WTC11 (cell line): ENCODE results near the gene DNAI7. TPM values are rescaled to one million over a fixed set of nuclear protein-coding genes. Genes with fewer than 3 reads are reported as not detected.

Source experiments
- ATAC-seq: fragments of 200-7000 bp; cut with Tn5 transposase; 2 replicates; pipeline ENCODE4 v1.10.0; 2021; ENCODE audit warnings: mild to moderate bottlenecking, moderate library complexity
- CTCF ChIA-PET: fragments of 300-600 bp; sonication (Branson Sonifier 250); formaldehyde crosslinking; loops from one replicate; lab custom pipeline; 2021; ENCODE audit warnings: antibody characterized with exemption; lab: Charles Lee
- POLR2A ChIA-PET: fragments of 350-600 bp; sonication (Branson Sonifier 250); formaldehyde crosslinking; loops from one replicate; lab custom pipeline; 2021; ENCODE audit warnings: antibody characterized with exemption; lab: Charles Lee
- DNase-seq: peaks from one replicate; pipeline ENCODE4 v3.0.0; 2021; ENCODE audit warnings: low spot score
- H3K27ac Mint-ChIP-seq: 2 replicates; pipeline ENCODE4 v1.8.0; 2021; ENCODE audit warnings: mixed read lengths
- H3K27me3 Mint-ChIP-seq: 2 replicates; pipeline ENCODE4 v1.8.0; 2021; ENCODE audit warnings: low read depth, mild to moderate bottlenecking, moderate library complexity, mixed read lengths
- H3K36me3 Mint-ChIP-seq: 2 replicates; pipeline ENCODE4 v1.8.0; 2021; ENCODE audit warnings: mixed read lengths
- H3K4me1 Mint-ChIP-seq: 2 replicates; pipeline ENCODE4 v1.8.0; 2022; ENCODE audit warnings: mixed read lengths
- H3K4me3 Mint-ChIP-seq: 2 replicates; pipeline ENCODE4 v1.8.0; 2021; ENCODE audit warnings: mild to moderate bottlenecking, moderate library complexity, mixed read lengths
- H3K9me3 Mint-ChIP-seq: 2 replicates; pipeline ENCODE4 v1.8.0; 2021; ENCODE audit warnings: mixed read lengths
- ARID4B ChIP-seq: sonication (generic); formaldehyde crosslinking; IDR thresholded peaks from 2 replicates; pipeline ENCODE4 v1.8.0; 2023; ENCODE audit warnings: missing genetic modification reagents, mild to moderate bottlenecking, borderline replicate concordance
- CREM ChIP-seq: sonication (generic); formaldehyde crosslinking; IDR thresholded peaks from 2 replicates; pipeline ENCODE4 v1.8.1; 2022; ENCODE audit warnings: mild to moderate bottlenecking, missing genetic modification reagents, moderate library complexity
- CTCF ChIP-seq: fragments of 200-600 bp; IDR thresholded peaks from 2 replicates; pipeline ENCODE4 v1.8.0; 2022; ENCODE audit warnings: antibody characterized with exemption
- E2F4 ChIP-seq: sonication (generic); formaldehyde crosslinking; IDR thresholded peaks from 2 replicates; pipeline ENCODE4 v1.8.1; 2022; ENCODE audit warnings: low read depth, mild to moderate bottlenecking, moderate library complexity, missing genetic modification reagents, borderline replicate concordance
- ERG ChIP-seq: fragments of 250-450 bp; sonication (Bioruptor Pico); IDR thresholded peaks from 2 replicates; pipeline ENCODE4 v1.8.0; 2021; ENCODE audit warnings: mild to moderate bottlenecking
- ETV6 ChIP-seq: sonication (generic); formaldehyde crosslinking; IDR thresholded peaks from 2 replicates; pipeline ENCODE4 v1.8.1; 2022; ENCODE audit warnings: mild to moderate bottlenecking, missing genetic modification reagents
- FOXK1 ChIP-seq: sonication (generic); formaldehyde crosslinking; IDR thresholded peaks from 2 replicates; pipeline ENCODE4 v1.8.0; 2022; ENCODE audit warnings: mild to moderate bottlenecking, moderate library complexity, missing genetic modification reagents
- GTF2I ChIP-seq: fragments of 250-450 bp; sonication (Bioruptor Pico); conservative IDR thresholded peaks from 2 replicates; pipeline ENCODE4 v1.4.0; 2021; ENCODE audit warnings: mild to moderate bottlenecking
- MXD4 ChIP-seq: fragments of 250-450 bp; sonication (Bioruptor Pico); IDR thresholded peaks from 2 replicates; pipeline ENCODE4 v1.8.0; 2021; ENCODE audit warnings: mild to moderate bottlenecking, moderate library complexity, borderline replicate concordance
- MYBL2 ChIP-seq: sonication (generic); formaldehyde crosslinking; IDR thresholded peaks from 2 replicates; pipeline ENCODE4 v1.8.1; 2023; ENCODE audit warnings: mild to moderate bottlenecking, moderate library complexity, missing genetic modification reagents
- NFATC4 ChIP-seq: fragments of 250-450 bp; sonication (Bioruptor Pico); IDR thresholded peaks from 2 replicates; pipeline ENCODE4 v1.9.0; 2021; ENCODE audit warnings: mild to moderate bottlenecking
- NFE2L1 ChIP-seq: sonication (generic); formaldehyde crosslinking; IDR thresholded peaks from 2 replicates; pipeline ENCODE4 v1.8.1; 2023; ENCODE audit warnings: missing genetic modification reagents
- NR2C2 ChIP-seq: sonication (generic); formaldehyde crosslinking; IDR thresholded peaks from 2 replicates; pipeline ENCODE4 v1.8.0; 2022; ENCODE audit warnings: mild to moderate bottlenecking, missing genetic modification reagents
- RELA ChIP-seq: sonication (generic); formaldehyde crosslinking; IDR thresholded peaks from 2 replicates; pipeline ENCODE4 v1.8.1; 2022; ENCODE audit warnings: missing genetic modification reagents, mild to moderate bottlenecking, borderline replicate concordance
- SP1 ChIP-seq: sonication (generic); formaldehyde crosslinking; conservative IDR thresholded peaks from 2 replicates; pipeline ENCODE4 v1.8.1; 2022; ENCODE audit warnings: missing genetic modification reagents
- TCF7 ChIP-seq: sonication (generic); formaldehyde crosslinking; IDR thresholded peaks from 2 replicates; pipeline ENCODE4 v1.8.0; 2022; ENCODE audit warnings: mild to moderate bottlenecking, low read depth, missing genetic modification reagents, moderate library complexity
- ZMAT4 ChIP-seq: fragments of 250-450 bp; sonication (Bioruptor Pico); IDR thresholded peaks from 2 replicates; pipeline ENCODE4 v1.9.0; 2021; ENCODE audit warnings: mild to moderate bottlenecking
- ZNF219 ChIP-seq: sonication (generic); formaldehyde crosslinking; IDR thresholded peaks from 2 replicates; pipeline ENCODE4 v1.8.0; 2023; ENCODE audit warnings: missing genetic modification reagents, mild to moderate bottlenecking, borderline replicate concordance
- ZNF416 ChIP-seq: fragments of 250-450 bp; sonication (Bioruptor Pico); IDR thresholded peaks from 2 replicates; pipeline ENCODE4 v1.9.0; 2021; ENCODE audit warnings: mild to moderate bottlenecking, inconsistent platforms
- ZNF532 ChIP-seq: fragments of 250-450 bp; sonication (Bioruptor Pico); IDR thresholded peaks from 2 replicates; pipeline ENCODE4 v1.9.0; 2021; ENCODE audit warnings: mild to moderate bottlenecking, borderline replicate concordance
- ZSCAN18 ChIP-seq: fragments of 250-450 bp; sonication (Bioruptor Pico); IDR thresholded peaks from 2 replicates; pipeline ENCODE4 v2.1.2; 2022; ENCODE audit warnings: mild to moderate bottlenecking, moderate library complexity
- total RNA-seq: library from RNA; stranded (reverse); gene quantifications from 3 replicates; pipeline ENCODE4 v1.2.3, GENCODE V29; 2021

Gene DNAI7
- total RNA-seq, 1 experiment from 2014 or later, result not detected

- TF ChIP-seq ARID4B (CRISPR knock-in tag) (no peak), NFE2L1 (CRISPR knock-in tag) (no peak), NR2C2 (CRISPR knock-in tag) (no peak), ETV6 (no peak), ZMAT4 (CRISPR knock-in tag) (no peak), GTF2I (CRISPR knock-in tag) (no peak), SP1 (CRISPR knock-in tag) (no peak), ZSCAN18 (CRISPR knock-in tag) (no peak), E2F4 (CRISPR knock-in tag) (no peak)
These were observed 81.3 kb downstream of the DNAI7 start (continued) for GRCh38 chr12:25113651-25114050.

- DNase-seq, result no peak
- no peaks in the 10 kb centered on the region for H3K36me3 Mint-ChIP-seq
- TF ChIP-seq FOXK1 (CRISPR knock-in tag), result no peak
- TF ChIP-seq CTCF, result no peak
- no peak for TF ChIP-seq ZNF532 (CRISPR knock-in tag)
- no peak for TF ChIP-seq RELA (CRISPR knock-in tag)
- TF ChIP-seq CREM (CRISPR knock-in tag), result no peak
- no peak for TF ChIP-seq MYBL2 (CRISPR knock-in tag)
- TF ChIP-seq ZNF416 (CRISPR knock-in tag), result no peak
- TF ChIP-seq TCF7 (CRISPR knock-in tag), result no peak
- TF ChIP-seq NFATC4, result no peak
- TF ChIP-seq NR2C2 (CRISPR knock-in tag), result no peak
- TF ChIP-seq MXD4 (CRISPR knock-in tag), result no peak
- no peak for TF ChIP-seq ERG (CRISPR knock-in tag)
- TF ChIP-seq ZNF219 (CRISPR knock-in tag), result no peak
- POLR2A ChIA-PET, result no interaction called here
- no peak overlapping the region for H3K4me3 Mint-ChIP-seq
- H3K27ac Mint-ChIP-seq, result no peak overlapping the region
- ATAC-seq, result no peak
- CTCF ChIA-PET, result no interaction called here
- H3K9me3 Mint-ChIP-seq, result 0 out of 2 replicates have a peak, but pooled peaks cover 4% of the 10 kb centered on the region
- H3K4me1 Mint-ChIP-seq, result no peaks in the 10 kb centered on the region
- H3K27me3 Mint-ChIP-seq, result no peaks in the 10 kb centered on the region
These were observed 84.7 kb downstream of the DNAI7 start for GRCh38 chr12:25110260-25110659.
